Upper lobe of left lung (tissue), 6 donors: ENCODE measurements around the gene ATG3. TPM values are rescaled to one million over a fixed set of nuclear protein-coding genes. Genes with fewer than 3 reads are reported as not detected.

Source experiments
- ATAC-seq, 2 donors: fragments of 200-7000 bp; cut with Tn5 transposase; one replicate each; pipeline ENCODE4 v1.9.1; 2022; ENCODE audit warnings: mild to moderate bottlenecking in 2 of 2, moderate library complexity in 2 of 2; ENCODE audit not compliant: low FRiP score in 2 of 2
- DNase-seq, 2 donors: peaks; one replicate each; pipeline ENCODE4 v3.0.0-alpha.2; 2019 to 2020
- H3K27ac ChIP-seq, 4 donors: fragments of 200-600 bp; sonication (generic); one replicate each; pipeline ENCODE4 v1.5.1; 2016 to 2019
- H3K27me3 ChIP-seq, 4 donors: fragments of 200-600 bp; sonication (generic); one replicate each; pipeline ENCODE4 v1.5.1; 2017 to 2019
- H3K36me3 ChIP-seq, 4 donors: fragments of 200-600 bp; sonication (generic); one replicate each; pipeline ENCODE4 v1.5.1; 2016 to 2019
- H3K4me1 ChIP-seq, 4 donors: fragments of 200-600 bp; sonication (generic); one replicate each; pipeline ENCODE4 v1.5.1; 2018 to 2019
- H3K4me3 ChIP-seq, 4 donors: fragments of 200-600 bp; sonication (generic); one replicate each; pipeline ENCODE4 v1.5.1; 2017 to 2019; ENCODE audit warnings: mild to moderate bottlenecking in 2 of 4, moderate library complexity in 1 of 4
- H3K9me3 ChIP-seq, 4 donors: fragments of 200-600 bp; sonication (generic); one replicate each; pipeline ENCODE4 v1.5.1; 2018 to 2019
- CTCF ChIP-seq, 6 experiments: fragments of 450-650 bp in 4 of 6; fragments of 200-600 bp in 2 of 6; sonication (generic) in 2 of 6; IDR thresholded peaks; one replicate each; pipeline ENCODE4 v1.5.1; 2016 to 2019; ENCODE audit warnings: antibody characterized with exemption in 6 of 6
- EP300 ChIP-seq, 4 donors: sonication (generic); formaldehyde crosslinking; IDR thresholded peaks; one replicate each; pipeline ENCODE4 v1.5.1; 2017; ENCODE audit warnings: antibody characterized with exemption in 4 of 4, control low read depth in 2 of 4
- POLR2A ChIP-seq, 4 donors: fragments of 450-650 bp; IDR thresholded peaks; one replicate each; pipeline ENCODE4 v1.5.1; 2016 to 2017; ENCODE audit warnings: antibody characterized with exemption in 4 of 4, mild to moderate bottlenecking in 2 of 4
- POLR2AphosphoS5 ChIP-seq, 2 donors: sonication (generic); formaldehyde crosslinking; IDR thresholded peaks; one replicate each; pipeline ENCODE4 v1.5.1; 2017; ENCODE audit warnings: antibody characterized with exemption in 2 of 2
- WGBS, 2 donors: methylation state at CpG; one replicate each; pipeline ENCODE4 v1.1.5; 2017 to 2018; 5-methylcytosine and 5-hydroxymethylcytosine counted together
- total RNA-seq, 6 donors: library from RNA; depleted of rRNA in 4 of 6; stranded (reverse); fragments of >200 nt in 4 of 6; gene quantifications; one replicate each; pipeline versions ENCODE4 v1.1.0 to v1.2.1, GENCODE V29; 2016 to 2021
- donor health status: DM: no; HTN: no; CAD: no; lungs with moderate emphysema.
- donor health status: DM: no; HTN: yes; CAD: no; lungs with severe emphysema.

Gene ATG3
- total RNA-seq, 6 donors from 2014 or later: 24.9 to 73.0 (median 57.5) TPM

DNA sequence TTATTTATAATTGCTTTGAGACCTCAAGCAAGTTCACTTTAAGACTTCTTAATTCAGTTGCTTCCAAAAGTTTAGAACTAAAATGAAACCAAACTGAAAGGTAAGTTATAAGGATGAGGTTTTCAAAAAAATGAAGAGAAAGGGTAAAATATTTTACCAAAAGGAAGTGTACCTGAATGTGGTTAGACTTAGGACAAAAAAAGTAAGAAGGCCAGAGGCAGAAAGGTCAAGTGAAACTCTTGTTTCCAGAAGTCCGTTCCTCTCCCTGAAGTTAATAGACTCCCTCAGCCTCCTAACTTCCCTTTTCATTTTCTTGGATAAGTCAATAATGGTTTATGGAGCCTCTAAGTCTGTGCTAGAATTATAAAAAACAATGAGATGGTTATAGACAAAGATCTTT is 79.1 kb downstream of the ATG3 start:
- Histone ChIP-seq H3K4me1 (no peaks in the 10 kb centered on the region), H3K27ac (no peak overlapping the region), H3K36me3 (no peaks in the 10 kb centered on the region), H3K9me3 (no peaks in the 10 kb centered on the region), H3K27me3 (no peaks in the 10 kb centered on the region), H3K4me3 (no peak overlapping the region)
- ATAC-seq: no peak
- WGBS, 2 donors: 70% methylated on average over 1 of the region's 1 CpG
- TF ChIP-seq POLR2A (IDR thresholded peaks at IDR 0.05) (no peak), EP300 (IDR thresholded peaks at IDR 0.05) (no peak), POLR2AphosphoS5 (IDR thresholded peaks at IDR 0.05) (no peak), CTCF (IDR thresholded peaks at IDR 0.05) (no peak)
- no peak for DNase-seq

Other genes starting within 250 kb of the ATG3 start
- 1 to 10 TPM; 2.4 to 9.9 (median 4.5) TPM for gene CD200, start 228.8 kb downstream of the ATG3 start, total RNA-seq
- 10 to 100 TPM in 1 of 6 donors, 1 to 10 TPM in 4, not detected in 1; 1.0 to 11.3 (median 1.0) TPM for gene BTLA, start 62.5 kb downstream of the ATG3 start, total RNA-seq
- gene SLC35A5, start 83 bp upstream of the ATG3 start, total RNA-seq: 10 to 100 TPM; 15.7 to 38.5 (median 28.4) TPM
- 100 to 1,000 TPM in 2 of 6 donors, 10 to 100 TPM in 3, 1 to 10 TPM in 1; 2.1 to 354 (median 20.7) TPM for gene CCDC80, start 79.2 kb upstream of the ATG3 start, total RNA-seq